ENCODE results near the gene UGT1A9. TPM values are rescaled to one million over a fixed set of nuclear protein-coding genes. Genes with fewer than 3 reads are reported as not detected.

The UGT1A9 gene
- total and polyA plus RNA-seq, 2 of the 13 experiments (the other 11 are each of a cell fraction or from before 2014, with no cell fraction given) = 0.07 TPM; not detected in 1

DNA sequence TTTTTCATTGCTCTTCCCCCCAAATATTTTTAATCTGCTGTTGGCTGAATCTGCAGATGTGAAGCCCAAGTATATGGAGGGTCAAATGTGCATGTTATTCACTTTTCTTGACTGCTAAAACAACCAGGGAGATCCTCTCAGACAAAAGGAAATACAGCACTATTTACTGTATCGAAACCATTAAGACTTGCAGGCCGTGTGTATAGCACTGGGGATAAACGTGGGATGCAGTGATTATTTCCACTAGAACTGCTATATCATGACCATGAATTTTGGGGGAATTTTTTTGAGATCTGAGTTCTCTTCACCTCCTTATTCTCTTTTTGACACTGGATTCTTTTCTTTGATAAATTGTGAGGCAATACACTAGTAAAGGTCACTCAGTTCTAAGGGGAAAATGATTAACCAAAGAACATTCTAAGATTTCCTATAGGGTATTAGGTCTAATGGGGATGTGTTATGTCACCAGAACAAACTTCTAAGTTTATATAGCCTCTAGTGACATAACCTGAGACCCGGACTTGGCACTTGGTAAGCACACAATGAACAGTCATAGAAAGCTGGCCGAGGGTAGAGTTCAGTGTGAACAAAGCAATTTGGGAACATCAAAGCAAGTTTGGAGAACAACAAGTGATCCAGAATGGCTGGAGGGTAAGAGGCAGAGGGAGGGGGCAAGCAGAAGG lies 73.5 kb downstream of the UGT1A9 start (continued):
- TF ChIP-seq, protein P1, sequence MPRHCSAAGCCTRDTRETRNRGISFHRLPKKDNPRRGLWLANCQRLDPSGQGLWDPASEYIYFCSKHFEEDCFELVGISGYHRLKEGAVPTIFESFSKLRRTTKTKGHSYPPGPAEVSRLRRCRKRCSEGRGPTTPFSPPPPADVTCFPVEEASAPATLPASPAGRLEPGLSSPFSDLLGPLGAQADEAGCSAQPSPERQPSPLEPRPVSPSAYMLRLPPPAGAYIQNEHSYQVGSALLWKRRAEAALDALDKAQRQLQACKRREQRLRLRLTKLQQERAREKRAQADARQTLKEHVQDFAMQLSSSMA (CRISPR knock-in tag; IDR thresholded peaks at IDR 0.05) = no peak
- TF ChIP-seq GZF1 (CRISPR knock-in tag; IDR thresholded peaks at IDR 0.05) (no peak), MTA3 (CRISPR knock-in tag; IDR thresholded peaks at IDR 0.05) (no peak), ZNF839 (CRISPR knock-in tag; IDR thresholded peaks at IDR 0.05; ENCODE audit: borderline replicate concordance) (no peak), MXI1 (IDR thresholded peaks at IDR 0.05; ENCODE audit: borderline replicate concordance, low read depth, low read length) (no peak; the same call in 2 of the 3 replicates), PTBP1 (IDR thresholded peaks at IDR 0.05; ENCODE audit: low read depth, low read length, poor library complexity, severe bottlenecking) (no peak), ZNF264 (CRISPR knock-in tag; IDR thresholded peaks at IDR 0.05) (peak; percentile 93), FIP1L1 (IDR thresholded peaks at IDR 0.05; ENCODE audit: borderline replicate concordance, insufficient read depth, low read depth, low read length) (no peak), SAP130 (CRISPR knock-in tag; IDR thresholded peaks at IDR 0.05; ENCODE audit: low read depth) (peak; percentile 87), FOXA3 (CRISPR knock-in tag; IDR thresholded peaks at IDR 0.05) (peak; percentile 97), ZSCAN20 (CRISPR knock-in tag; IDR thresholded peaks at IDR 0.05; ENCODE audit: borderline replicate concordance) (no peak), REL (CRISPR knock-in tag; conservative IDR thresholded peaks at IDR 0.05) (no peak), ZC3H4 (CRISPR knock-in tag; IDR thresholded peaks at IDR 0.05; ENCODE audit: borderline replicate concordance) (no peak), ZNF205 (CRISPR knock-in tag; IDR thresholded peaks at IDR 0.05) (peak; percentile 86; the same call in 1 of the 2 replicates), DNMT3B (CRISPR knock-in tag; conservative IDR thresholded peaks at IDR 0.05) (peak; percentile 91; the same call in 1 of the 2 replicates), ZNF12 (CRISPR knock-in tag; IDR thresholded peaks at IDR 0.05) (peak; percentile 74), CHD4 (IDR thresholded peaks at IDR 0.05; ENCODE audit: borderline replicate concordance, low read length) (peak; percentile 53; the same call in 1 of the 2 replicates), IRX3 (CRISPR knock-in tag; IDR thresholded peaks at IDR 0.05; ENCODE audit: borderline replicate concordance, low read depth) (peak; percentile 75; the same call in 1 of the 2 replicates), REPIN1 (CRISPR knock-in tag; IDR thresholded peaks at IDR 0.05; ENCODE audit: borderline replicate concordance, low read depth) (peak; percentile 86), ARHGAP35 (CRISPR knock-in tag; IDR thresholded peaks at IDR 0.05; ENCODE audit: borderline replicate concordance) (no peak)
- TF ChIP-seq, protein P2, sequence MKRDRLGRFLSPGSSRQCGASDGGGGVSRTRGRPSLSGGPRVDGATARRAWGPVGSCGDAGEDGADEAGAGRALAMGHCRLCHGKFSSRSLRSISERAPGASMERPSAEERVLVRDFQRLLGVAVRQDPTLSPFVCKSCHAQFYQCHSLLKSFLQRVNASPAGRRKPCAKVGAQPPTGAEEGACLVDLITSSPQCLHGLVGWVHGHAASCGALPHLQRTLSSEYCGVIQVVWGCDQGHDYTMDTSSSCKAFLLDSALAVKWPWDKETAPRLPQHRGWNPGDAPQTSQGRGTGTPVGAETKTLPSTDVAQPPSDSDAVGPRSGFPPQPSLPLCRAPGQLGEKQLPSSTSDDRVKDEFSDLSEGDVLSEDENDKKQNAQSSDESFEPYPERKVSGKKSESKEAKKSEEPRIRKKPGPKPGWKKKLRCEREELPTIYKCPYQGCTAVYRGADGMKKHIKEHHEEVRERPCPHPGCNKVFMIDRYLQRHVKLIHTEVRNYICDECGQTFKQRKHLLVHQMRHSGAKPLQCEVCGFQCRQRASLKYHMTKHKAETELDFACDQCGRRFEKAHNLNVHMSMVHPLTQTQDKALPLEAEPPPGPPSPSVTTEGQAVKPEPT (CRISPR knock-in tag; IDR thresholded peaks at IDR 0.05; ENCODE audit: low read depth) = no peak
- TF ChIP-seq, protein P3, sequence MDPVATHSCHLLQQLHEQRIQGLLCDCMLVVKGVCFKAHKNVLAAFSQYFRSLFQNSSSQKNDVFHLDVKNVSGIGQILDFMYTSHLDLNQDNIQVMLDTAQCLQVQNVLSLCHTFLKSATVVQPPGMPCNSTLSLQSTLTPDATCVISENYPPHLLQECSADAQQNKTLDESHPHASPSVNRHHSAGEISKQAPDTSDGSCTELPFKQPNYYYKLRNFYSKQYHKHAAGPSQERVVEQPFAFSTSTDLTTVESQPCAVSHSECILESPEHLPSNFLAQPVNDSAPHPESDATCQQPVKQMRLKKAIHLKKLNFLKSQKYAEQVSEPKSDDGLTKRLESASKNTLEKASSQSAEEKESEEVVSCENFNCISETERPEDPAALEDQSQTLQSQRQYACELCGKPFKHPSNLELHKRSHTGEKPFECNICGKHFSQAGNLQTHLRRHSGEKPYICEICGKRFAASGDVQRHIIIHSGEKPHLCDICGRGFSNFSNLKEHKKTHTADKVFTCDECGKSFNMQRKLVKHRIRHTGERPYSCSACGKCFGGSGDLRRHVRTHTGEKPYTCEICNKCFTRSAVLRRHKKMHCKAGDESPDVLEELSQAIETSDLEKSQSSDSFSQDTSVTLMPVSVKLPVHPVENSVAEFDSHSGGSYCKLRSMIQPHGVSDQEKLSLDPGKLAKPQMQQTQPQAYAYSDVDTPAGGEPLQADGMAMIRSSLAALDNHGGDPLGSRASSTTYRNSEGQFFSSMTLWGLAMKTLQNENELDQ (CRISPR knock-in tag; IDR thresholded peaks at IDR 0.05; ENCODE audit: borderline replicate concordance) = no peak
- TF ChIP-seq, protein P4, sequence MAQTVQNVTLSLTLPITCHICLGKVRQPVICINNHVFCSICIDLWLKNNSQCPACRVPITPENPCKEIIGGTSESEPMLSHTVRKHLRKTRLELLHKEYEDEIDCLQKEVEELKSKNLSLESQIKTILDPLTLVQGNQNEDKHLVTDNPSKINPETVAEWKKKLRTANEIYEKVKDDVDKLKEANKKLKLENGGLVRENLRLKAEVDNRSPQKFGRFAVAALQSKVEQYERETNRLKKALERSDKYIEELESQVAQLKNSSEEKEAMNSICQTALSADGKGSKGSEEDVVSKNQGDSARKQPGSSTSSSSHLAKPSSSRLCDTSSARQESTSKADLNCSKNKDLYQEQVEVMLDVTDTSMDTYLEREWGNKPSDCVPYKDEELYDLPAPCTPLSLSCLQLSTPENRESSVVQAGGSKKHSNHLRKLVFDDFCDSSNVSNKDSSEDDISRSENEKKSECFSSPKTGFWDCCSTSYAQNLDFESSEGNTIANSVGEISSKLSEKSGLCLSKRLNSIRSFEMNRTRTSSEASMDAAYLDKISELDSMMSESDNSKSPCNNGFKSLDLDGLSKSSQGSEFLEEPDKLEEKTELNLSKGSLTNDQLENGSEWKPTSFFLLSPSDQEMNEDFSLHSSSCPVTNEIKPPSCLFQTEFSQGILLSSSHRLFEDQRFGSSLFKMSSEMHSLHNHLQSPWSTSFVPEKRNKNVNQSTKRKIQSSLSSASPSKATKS (CRISPR knock-in tag; IDR thresholded peaks at IDR 0.05) = 0 out of 2 replicates have a peak, but pooled peaks have one; percentile 50
